GM12873 (cell line): ENCODE results near the gene GRB10.

Experiments used
- TF ChIP-seq, protein P1 (sequence below): IDR thresholded peaks from 2 replicates; pipeline ENCODE4 v1.5.1; 2012; ENCODE audit warnings: low read depth, mild to moderate bottlenecking, moderate library complexity, low read length, control low read depth; ENCODE audit not compliant: insufficient read depth; ENCODE audit errors: missing control alignments

GRB10 gene

DNA sequence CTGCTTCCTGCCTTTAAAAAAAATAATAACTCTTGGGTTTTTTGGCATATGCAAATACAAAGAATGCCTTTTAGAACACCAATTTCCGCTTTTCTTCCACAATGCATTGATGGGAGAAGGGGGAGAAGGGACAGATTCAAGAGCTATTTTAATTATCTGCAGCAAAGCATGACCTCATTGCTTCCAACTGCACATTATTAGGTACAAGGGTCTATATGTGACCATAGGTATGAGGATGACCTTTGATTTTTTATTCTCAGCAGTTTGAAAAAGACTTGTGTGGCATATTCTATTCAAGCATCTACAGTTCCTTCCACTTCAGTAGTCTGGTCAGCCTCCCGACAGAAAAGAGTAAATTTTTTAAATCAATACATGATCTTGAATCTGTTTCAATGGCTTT is 39.7 kb downstream of the GRB10 start:
- TF ChIP-seq, protein P1, sequence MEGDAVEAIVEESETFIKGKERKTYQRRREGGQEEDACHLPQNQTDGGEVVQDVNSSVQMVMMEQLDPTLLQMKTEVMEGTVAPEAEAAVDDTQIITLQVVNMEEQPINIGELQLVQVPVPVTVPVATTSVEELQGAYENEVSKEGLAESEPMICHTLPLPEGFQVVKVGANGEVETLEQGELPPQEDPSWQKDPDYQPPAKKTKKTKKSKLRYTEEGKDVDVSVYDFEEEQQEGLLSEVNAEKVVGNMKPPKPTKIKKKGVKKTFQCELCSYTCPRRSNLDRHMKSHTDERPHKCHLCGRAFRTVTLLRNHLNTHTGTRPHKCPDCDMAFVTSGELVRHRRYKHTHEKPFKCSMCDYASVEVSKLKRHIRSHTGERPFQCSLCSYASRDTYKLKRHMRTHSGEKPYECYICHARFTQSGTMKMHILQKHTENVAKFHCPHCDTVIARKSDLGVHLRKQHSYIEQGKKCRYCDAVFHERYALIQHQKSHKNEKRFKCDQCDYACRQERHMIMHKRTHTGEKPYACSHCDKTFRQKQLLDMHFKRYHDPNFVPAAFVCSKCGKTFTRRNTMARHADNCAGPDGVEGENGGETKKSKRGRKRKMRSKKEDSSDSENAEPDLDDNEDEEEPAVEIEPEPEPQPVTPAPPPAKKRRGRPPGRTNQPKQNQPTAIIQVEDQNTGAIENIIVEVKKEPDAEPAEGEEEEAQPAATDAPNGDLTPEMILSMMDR, result no peak

DNA sequence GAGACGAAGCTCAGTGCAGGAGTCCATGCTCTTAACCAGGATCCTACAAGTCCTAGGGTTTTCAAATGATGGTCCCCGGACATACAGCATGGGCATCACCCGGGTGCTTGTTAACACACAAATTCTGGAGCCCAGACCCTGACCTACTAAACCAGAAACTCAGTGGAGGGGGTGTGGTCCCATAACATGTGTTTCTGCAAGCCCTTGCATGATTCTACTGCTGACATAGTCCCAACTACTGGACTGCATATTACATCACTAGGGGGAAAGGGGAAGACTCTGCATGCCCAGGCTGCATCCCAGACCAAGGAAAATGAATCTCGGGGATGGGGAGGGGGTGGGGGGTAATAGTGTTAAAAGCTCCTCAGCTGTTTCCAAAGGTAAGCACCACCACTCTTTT is 40.3 kb downstream of the GRB10 start:
- TF ChIP-seq, protein P1, result no peak

DNA sequence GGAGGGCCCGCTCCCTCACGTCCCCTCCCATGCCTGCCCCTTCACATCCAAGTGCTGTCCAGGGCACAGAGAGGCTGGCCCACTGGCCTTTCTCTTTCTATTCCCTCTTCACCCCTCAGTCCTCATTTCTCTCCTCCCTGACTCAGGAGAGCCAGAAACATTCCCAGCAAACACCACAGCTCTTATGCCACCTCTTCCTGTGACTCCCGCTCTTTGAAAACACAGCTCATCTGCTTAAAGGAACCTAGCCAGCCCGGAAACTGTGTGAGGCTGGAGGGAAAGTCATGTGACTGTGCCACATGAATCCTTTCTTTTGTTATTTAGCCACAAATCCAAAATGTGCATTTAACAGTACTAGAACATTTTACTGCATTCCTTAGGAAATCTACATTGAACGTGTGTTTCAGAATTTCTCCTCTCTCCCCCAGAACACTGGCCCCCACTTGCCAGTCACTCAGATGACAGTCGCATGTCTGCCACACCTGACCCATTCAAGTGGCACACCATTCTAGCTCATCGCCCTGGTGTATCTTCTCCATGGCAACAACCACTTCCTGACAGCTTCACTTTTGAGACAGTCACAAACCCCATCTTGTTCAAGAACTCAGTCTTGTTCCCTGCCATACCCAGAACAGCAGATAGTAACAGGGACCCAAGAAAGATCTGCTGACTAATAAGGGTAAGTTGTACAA is 42.8 kb downstream of the GRB10 start:
- TF ChIP-seq, protein P1, result no peak

DNA sequence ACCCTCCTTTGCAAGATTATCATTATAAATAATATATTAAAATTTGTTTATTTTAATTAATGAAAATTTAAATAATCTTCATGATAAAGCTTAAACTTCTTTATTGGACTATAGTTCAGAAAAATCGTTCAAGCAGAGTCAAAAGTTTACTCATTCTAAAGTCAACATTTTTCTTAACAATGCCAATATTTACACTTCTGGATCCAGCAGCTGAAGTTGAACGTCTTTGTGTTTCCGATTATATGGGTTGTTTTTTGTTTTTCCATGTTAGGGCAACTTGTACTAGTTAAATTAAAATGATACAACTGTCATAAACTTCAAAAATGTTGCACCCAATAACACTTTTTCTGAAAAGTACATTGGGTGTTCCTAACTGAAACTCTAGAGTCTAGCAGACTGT is 43.8 kb downstream of the GRB10 start:
- TF ChIP-seq, protein P1, result no peak

DNA sequence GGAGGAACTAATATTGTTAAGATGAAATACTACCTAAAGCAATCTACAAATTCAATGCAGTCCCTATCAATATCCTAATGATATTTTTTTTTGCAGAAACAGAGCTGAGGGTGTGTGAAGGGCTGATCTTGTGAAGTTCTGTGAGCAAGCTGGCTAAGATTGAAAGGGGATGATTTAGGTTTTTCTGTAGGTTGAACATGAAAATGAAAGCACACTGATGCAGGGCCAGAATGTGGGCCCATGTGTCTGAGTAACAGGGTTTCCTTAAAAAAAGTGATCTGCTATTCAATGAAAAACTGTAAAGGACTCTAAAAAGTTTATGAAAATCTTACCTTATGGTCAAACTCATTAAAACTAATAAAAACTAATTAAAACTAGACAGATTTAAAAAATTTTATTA is 47.4 kb downstream of the GRB10 start:
- TF ChIP-seq, protein P1, result no peak

DNA sequence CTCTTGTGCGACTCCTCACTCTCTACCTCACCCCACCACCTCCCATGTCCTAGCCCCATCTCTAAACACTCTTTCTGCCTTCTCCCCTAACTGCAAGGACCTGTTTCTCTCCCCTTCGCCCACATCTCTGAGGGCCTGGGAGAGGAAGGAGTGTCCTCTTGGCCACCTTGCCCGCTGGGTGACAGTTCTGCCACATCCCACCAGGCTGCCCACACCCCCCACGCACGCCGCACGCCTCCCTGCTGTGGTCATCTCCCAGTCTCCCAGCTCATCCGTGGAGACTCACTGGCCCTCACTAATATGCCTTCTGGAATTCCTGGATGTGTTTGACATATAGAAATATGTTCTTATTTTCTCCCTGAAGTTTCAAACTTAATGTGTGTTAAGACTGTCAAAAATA is 48.5 kb downstream of the GRB10 start:
- TF ChIP-seq, protein P1, result no peak

DNA sequence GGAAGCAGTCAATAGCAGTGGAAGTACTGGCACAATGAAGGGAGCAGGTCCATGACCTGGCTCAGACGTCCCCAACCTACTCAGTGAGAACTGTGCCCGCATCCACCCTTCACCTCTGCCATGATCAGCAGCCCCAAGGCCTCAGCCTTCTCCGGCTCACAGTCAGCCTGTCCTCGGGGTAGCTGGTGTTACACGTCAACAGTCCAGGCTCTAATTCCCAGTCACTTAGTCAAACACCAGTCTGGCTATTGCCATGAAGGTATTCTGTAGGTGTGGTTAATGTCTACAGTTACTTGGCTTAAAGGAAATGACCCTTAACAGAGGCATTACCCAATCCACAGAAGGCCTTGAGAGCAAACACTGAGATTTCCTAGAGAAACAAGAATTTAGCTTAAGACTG is 49.1 kb downstream of the GRB10 start:
- TF ChIP-seq, protein P1, result no peak
